Vagina (tissue), 2 donors: ENCODE results near the gene HSPB2. TPM values are rescaled to one million over a fixed set of nuclear protein-coding genes. Genes with fewer than 3 reads are reported as not detected.

Experiments
- DNase-seq, 2 donors: peaks; one replicate each; pipeline ENCODE4 v3.0.0-alpha.2; 2017; ENCODE audit errors: extremely low spot score in 2 of 2
- H3K27ac ChIP-seq: fragments of 200-600 bp; sonication (generic); one replicate; pipeline ENCODE4 v1.5.1; 2019
- H3K27me3 ChIP-seq: fragments of 200-600 bp; sonication (generic); one replicate; pipeline ENCODE4 v1.5.1; 2019
- H3K36me3 ChIP-seq, 2 donors: fragments of 200-600 bp; sonication (generic); one replicate each; pipeline ENCODE4 v1.5.1; 2017 to 2019
- H3K4me1 ChIP-seq: fragments of 200-600 bp; sonication (generic); one replicate; pipeline ENCODE4 v1.5.1; 2019
- H3K4me3 ChIP-seq, 2 donors: fragments of 200-600 bp; sonication (generic); 1 replicate in 1 of 2; 2 replicates in 1 of 2; pipeline ENCODE4 v1.5.1; 2016 to 2019
- H3K9me3 ChIP-seq: fragments of 200-600 bp; sonication (generic); one replicate; pipeline ENCODE4 v1.5.1; 2019
- POLR2A ChIP-seq, 2 donors: fragments of 450-650 bp; IDR thresholded peaks; one replicate each; pipeline ENCODE4 v1.6.1; 2017; ENCODE audit warnings: antibody characterized with exemption in 2 of 2, mild to moderate bottlenecking in 2 of 2, moderate library complexity in 2 of 2
- POLR2AphosphoS5 ChIP-seq, 2 donors: sonication (generic); formaldehyde crosslinking; IDR thresholded peaks; one replicate each; pipeline ENCODE4 v1.9.0; 2017; ENCODE audit warnings: antibody characterized with exemption in 2 of 2, mild to moderate bottlenecking in 2 of 2, low read depth in 1 of 2; ENCODE audit not compliant: insufficient read depth in 1 of 2
- intact Hi-C: fragments of 100-400 bp; cut with DNase I; formaldehyde crosslinking; loops from one replicate; pipeline ENCODE4 v1.15.1; 2023
- total RNA-seq: library from RNA; depleted of rRNA; stranded (reverse); fragments of >200 nt; gene quantifications from one replicate; pipeline ENCODE4 v1.2.3, GENCODE V29; 2016
- TF ChIP-seq, protein P1 (sequence below), 3 experiments: fragments of 450-650 bp in 2 of 3; fragments of 200-600 bp in 1 of 3; sonication (generic) in 1 of 3; IDR thresholded peaks; one replicate each; pipeline ENCODE4 v1.5.1; 2017 to 2019; ENCODE audit warnings: antibody characterized with exemption in 3 of 3, mild to moderate bottlenecking in 2 of 3, moderate library complexity in 2 of 3

The HSPB2 gene
- total RNA-seq, 1 donor from 2014 or later, result not detected

DNA sequence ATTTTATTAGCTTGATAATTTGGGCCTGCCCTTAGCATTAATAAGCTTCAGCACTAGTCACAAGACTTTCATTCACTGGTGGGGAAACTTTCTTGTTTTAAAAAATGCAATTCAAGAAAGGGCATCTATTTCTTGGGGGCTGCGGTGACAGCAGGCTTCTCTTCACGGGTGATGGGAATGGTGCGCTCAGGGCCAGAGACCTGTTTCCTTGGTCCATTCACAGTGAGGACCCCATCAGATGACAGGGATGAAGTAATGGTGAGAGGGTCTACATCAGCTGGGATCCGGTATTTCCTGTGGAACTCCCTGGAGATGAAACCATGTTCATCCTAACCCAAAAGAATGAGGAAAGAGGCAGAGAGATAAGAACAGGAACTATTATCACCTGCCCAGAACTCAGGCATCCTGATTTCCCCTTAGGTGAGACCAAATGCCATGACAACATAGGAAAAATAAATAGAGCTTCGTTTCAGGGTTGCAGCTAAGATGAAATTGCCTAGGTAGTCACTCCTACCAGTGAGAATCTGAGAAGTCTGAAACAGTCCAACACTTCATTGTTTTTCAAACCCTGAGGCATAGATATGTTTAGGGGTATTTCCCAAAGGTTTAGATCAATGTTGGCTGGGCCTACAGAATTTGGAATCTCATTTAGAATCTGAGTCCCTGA, 3.8 kb upstream of the HSPB2 start:
- no peak for TF ChIP-seq POLR2AphosphoS5 (IDR thresholded peaks at IDR 0.05; ENCODE audit: insufficient read depth in 1 of 2, low read depth in 1 of 2)
- TF ChIP-seq POLR2A (IDR thresholded peaks at IDR 0.05), result no peak
- TF ChIP-seq, protein P1, sequence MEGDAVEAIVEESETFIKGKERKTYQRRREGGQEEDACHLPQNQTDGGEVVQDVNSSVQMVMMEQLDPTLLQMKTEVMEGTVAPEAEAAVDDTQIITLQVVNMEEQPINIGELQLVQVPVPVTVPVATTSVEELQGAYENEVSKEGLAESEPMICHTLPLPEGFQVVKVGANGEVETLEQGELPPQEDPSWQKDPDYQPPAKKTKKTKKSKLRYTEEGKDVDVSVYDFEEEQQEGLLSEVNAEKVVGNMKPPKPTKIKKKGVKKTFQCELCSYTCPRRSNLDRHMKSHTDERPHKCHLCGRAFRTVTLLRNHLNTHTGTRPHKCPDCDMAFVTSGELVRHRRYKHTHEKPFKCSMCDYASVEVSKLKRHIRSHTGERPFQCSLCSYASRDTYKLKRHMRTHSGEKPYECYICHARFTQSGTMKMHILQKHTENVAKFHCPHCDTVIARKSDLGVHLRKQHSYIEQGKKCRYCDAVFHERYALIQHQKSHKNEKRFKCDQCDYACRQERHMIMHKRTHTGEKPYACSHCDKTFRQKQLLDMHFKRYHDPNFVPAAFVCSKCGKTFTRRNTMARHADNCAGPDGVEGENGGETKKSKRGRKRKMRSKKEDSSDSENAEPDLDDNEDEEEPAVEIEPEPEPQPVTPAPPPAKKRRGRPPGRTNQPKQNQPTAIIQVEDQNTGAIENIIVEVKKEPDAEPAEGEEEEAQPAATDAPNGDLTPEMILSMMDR (IDR thresholded peaks at IDR 0.05), result no peak
- Histone ChIP-seq H3K27me3 (no peaks in the 10 kb centered on the region), H3K27ac (peak overlapping the region; percentile 99), H3K4me1 (peaks cover 34% of the 10 kb centered on the region), H3K4me3 (peak overlapping the region in 1 of 2 donors; percentile 7), H3K36me3 (peaks cover 0 to 6% of the 10 kb centered on the region in 2 donors), H3K9me3 (no peaks in the 10 kb centered on the region)
- no peak for DNase-seq
- intact Hi-C loops, result no loop called here

DNA sequence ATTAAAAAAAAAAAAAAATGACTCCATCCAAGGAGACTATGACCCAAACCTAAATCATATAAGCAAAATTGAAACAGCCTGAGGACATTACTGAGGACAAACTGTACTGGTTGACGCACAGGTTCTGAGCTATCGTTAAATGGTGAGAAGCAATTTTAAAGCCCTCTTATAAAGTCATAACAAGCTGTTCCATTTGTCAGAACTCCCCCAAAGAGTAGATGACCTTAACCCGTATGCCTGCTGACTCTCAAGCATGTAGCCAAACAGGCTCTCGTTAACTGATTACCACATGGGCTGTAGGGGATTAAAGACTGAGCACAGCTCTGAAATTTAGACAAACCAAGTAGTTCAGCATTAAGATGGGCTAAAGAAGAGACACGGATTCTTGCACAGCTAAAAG, 3.2 kb upstream of the HSPB2 start:
- no peaks in the 10 kb centered on the region for H3K9me3 ChIP-seq
- no peak for TF ChIP-seq POLR2A (IDR thresholded peaks at IDR 0.05)
- peak in 1 of 2 donors; percentile 32 for TF ChIP-seq POLR2AphosphoS5 (IDR thresholded peaks at IDR 0.05; ENCODE audit: insufficient read depth in 1 of 2, low read depth in 1 of 2)
- TF ChIP-seq, protein P1 (IDR thresholded peaks at IDR 0.05), result no peak
- no peaks in the 10 kb centered on the region for H3K27me3 ChIP-seq
- intact Hi-C loops, result no loop called here
- no peak for DNase-seq
- H3K4me3 ChIP-seq, result peak overlapping the region; percentile 58 to 69
- peaks cover 40% of the 10 kb centered on the region for H3K4me1 ChIP-seq
- H3K36me3 ChIP-seq, result peaks cover 0 to 6% of the 10 kb centered on the region in 2 donors
- peak overlapping the region; percentile 99 for H3K27ac ChIP-seq

DNA sequence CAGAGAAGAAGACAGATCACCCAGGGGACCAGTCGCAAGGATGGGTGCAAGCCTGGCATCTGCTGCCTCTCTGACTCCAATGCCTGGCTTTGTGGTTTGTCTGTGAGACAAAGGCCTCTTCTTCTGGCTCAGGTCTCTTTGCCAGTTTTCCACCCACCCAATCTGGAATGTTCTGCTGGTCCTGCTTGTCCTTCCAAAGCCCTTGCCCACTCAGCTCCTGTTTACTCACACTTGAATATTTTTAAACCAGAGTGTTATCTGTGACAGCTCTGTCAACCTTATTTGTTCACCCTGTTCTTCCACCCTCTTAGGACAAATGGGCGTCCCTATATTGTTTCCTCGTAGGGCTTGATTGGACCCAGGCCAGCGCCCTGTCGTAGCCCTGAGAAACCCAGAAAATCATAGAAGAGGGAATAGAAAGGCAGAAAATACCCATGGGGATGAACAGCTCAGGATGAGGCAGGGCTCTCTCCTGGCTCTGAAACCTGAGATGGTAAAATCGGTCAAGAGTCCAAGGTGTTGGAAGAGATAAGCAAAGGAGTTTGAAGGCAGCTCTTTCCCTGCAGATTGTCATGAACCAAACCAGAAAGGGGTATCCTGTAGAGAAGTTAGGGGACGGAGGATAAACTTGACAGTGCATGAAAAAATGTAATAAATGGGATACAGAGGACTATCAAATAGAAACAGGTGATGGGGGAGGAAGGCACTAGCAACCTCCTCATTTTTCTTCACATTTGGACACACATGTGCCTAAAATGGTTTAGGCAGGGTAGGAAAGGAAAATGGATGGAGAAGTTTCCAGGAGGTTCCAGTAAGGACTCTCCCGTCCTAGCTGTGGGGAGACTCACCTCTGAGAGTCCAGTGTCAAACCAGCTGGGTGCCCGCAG, 1.6 kb upstream of the HSPB2 start:
- Histone ChIP-seq H3K4me1 (peaks cover 45% of the 10 kb centered on the region), H3K27me3 (no peaks in the 10 kb centered on the region), H3K4me3 (peak overlapping the region; percentile 58 to 69), H3K9me3 (no peaks in the 10 kb centered on the region), H3K36me3 (peaks cover 0 to 6% of the 10 kb centered on the region in 2 donors), H3K27ac (peak overlapping the region; percentile 99)
- intact Hi-C loops, result no loop called here
- TF ChIP-seq, protein P1 (IDR thresholded peaks at IDR 0.05), result no peak
- TF ChIP-seq POLR2AphosphoS5 (IDR thresholded peaks at IDR 0.05; ENCODE audit: insufficient read depth in 1 of 2, low read depth in 1 of 2) (no peak), POLR2A (IDR thresholded peaks at IDR 0.05) (no peak)
- no peak for DNase-seq

DNA sequence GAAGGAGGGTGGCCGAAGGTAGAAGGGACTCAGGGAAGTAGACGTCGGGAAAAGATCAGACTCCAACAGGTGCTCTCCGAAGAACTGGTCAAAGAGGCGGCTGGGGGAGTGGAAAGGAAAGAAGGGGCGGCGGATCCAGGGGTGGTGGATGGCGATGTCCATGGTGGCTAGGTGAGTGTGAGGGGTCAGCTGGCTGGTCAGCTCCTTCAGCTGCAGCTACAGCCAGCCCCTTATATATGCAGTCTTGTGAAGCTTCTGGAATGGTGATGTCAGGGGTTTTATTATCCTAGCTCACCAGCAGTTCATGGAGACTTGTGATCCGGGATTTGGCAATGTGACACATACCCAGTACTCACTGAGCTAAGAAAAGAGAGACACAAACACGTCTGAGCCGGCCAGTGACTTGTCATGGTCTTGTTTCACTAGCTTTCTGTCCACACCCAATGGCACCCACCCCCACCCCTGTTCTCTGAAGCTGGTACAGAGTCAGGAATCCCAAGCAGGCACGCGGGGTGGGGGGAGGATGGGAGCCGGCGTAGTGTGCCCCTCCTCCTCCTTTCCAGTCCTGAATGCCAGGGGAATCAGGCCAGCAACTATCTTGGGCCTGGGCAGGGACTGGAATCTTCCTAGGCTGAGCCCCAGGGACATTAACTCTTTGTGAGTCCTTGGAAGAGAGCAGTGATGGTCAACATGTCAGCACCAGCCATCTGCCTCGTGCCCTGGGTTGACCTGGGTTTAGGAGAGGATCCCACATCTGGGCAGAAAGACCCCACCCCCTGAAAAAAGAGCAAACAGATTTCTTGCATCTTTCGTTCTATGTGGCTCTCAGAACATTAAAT, 752 bp upstream of the HSPB2 start, which contains the start of gene CRYAB:
Gene CRYAB, minus strand, starts transcription at position 208 of the 839 bp plus-strand sequence. Its CDS starts 46 bp downstream, at position 162.
- H3K9me3 ChIP-seq, result no peaks in the 10 kb centered on the region
- intact Hi-C loops, result no loop called here
- H3K4me3 ChIP-seq, result peak within 1 kb of the TSS; percentile 58 to 69
- H3K4me1 ChIP-seq, result peaks cover 45% of the 10 kb centered on the region
- H3K27me3 ChIP-seq, result no peaks in the 10 kb centered on the region
- peak in 1 of 2 donors; percentile 98 for DNase-seq
- TF ChIP-seq, protein P1 (IDR thresholded peaks at IDR 0.05), result no peak
- TF ChIP-seq POLR2AphosphoS5 (IDR thresholded peaks at IDR 0.05; ENCODE audit: insufficient read depth in 1 of 2, low read depth in 1 of 2) (peak; percentile 92 to 97), POLR2A (IDR thresholded peaks at IDR 0.05) (peak in 1 of 2 donors; percentile 63)
- peak within 1 kb of the TSS; percentile 99 for H3K27ac ChIP-seq
- peaks cover 0 to 6% of the 10 kb centered on the region in 2 donors for H3K36me3 ChIP-seq
